ENCODE data around the gene PPARD. TPM values are rescaled to one million over a fixed set of nuclear protein-coding genes. Genes with fewer than 3 reads are reported as not detected.
A peak's percentile ranks its signal among the peaks of the same experiment; 100 is the strongest.

Gene PPARD
- total RNA-seq, 2 experiments from 2014 or later, result 6.1 to 11.9 TPM

DNA sequence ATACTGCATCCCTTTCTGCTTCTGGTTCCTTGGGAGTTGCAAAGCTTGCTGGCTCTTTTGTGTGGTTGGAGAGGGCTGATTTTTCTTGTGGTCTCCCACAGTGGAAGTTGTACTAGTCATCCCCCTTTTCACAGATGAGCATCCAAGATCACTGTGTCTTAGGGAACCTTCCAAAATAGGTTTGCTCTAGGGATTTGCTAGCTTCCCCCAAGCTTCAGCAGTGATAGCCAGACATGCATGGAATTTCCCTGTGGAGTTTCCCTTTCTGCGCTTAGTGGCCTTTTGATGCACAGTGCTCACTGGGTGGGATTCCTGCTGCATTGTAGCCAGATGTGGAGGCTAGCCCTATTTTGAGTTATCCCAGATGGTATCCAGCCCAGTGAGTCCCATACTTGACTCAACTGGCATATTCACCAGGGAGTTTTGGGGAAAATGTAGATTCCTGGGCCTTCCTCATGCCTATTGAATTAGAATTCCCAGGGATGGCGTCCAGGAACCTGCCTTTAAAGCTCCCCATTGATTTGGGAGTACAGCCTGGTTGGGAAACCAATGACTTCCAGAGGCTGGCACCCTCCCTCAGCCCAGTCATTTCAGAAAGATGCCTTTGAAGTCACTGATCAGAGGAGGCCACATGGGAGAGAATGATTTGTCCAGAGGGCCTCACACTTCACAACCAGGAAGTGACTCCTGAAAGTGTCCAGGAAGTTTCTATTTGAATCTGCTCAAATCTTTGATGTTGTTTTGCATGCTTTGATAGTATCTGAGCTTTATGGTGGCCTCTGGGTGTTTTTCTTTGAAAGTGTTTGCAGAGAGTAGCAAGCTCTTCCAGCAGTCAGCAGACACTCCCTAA lies 25.9 kb downstream of the PPARD start:
- Histone ChIP-seq H3K27ac (ENCODE audit: low read depth, low read length, poor library complexity, severe bottlenecking) (no peak overlapping the region), H3K9me2 (ENCODE audit: insufficient read depth, low read length) (no peaks in the 10 kb centered on the region), H3K9me3 (ENCODE audit: low read length) (no peaks in the 10 kb centered on the region), H3K4me1 (ENCODE audit: insufficient read depth, low read length, poor library complexity, severe bottlenecking) (peaks cover 37% of the 10 kb centered on the region), H4K20me1 (ENCODE audit: insufficient read depth, low read length) (no peaks in the 10 kb centered on the region), H3K4me2 (ENCODE audit: low read length) (peak overlapping the region; percentile 14; the same call in 1 of the 2 replicates), H3K4me3 (ENCODE audit: low read depth, low read length, poor library complexity, severe bottlenecking) (no peak overlapping the region), H3K36me3 (ENCODE audit: insufficient read depth, low read length) (no peaks in the 10 kb centered on the region), H3K79me2 (ENCODE audit: insufficient read depth, low read depth, low read length) (no peaks in the 10 kb centered on the region), H2AFZ (ENCODE audit: low read length) (no peak overlapping the region)
- POLR2A ChIA-PET, result interaction anchor here (0.6 kb wide), 1 partner anchor 54 kb away, joined by 7 read pairs; no protein-coding TSS in a partner anchor
- intact Hi-C loops (cut with micrococcal nuclease; ENCODE audit: unreplicated experiment), result no loop called here
- CTCF ChIA-PET (ENCODE audit: unreplicated experiment), result interaction anchor here (0.9 kb wide), 1 partner anchor 9 kb away, joined by 3 read pairs; no protein-coding TSS in a partner anchor
- peak; percentile 29 for DNase-seq (ENCODE audit: low spot score)
- no TSS peak for BruUV-seq (replicated peaks)
- no peak for TF ChIP-seq CTCF (conservative IDR thresholded peaks at IDR 0.05; ENCODE audit: low read length)
- no peak for TF ChIP-seq EZH2phosphoT487 (IDR thresholded peaks at IDR 0.05; ENCODE audit: borderline replicate concordance, low read depth, low read length)

DNA sequence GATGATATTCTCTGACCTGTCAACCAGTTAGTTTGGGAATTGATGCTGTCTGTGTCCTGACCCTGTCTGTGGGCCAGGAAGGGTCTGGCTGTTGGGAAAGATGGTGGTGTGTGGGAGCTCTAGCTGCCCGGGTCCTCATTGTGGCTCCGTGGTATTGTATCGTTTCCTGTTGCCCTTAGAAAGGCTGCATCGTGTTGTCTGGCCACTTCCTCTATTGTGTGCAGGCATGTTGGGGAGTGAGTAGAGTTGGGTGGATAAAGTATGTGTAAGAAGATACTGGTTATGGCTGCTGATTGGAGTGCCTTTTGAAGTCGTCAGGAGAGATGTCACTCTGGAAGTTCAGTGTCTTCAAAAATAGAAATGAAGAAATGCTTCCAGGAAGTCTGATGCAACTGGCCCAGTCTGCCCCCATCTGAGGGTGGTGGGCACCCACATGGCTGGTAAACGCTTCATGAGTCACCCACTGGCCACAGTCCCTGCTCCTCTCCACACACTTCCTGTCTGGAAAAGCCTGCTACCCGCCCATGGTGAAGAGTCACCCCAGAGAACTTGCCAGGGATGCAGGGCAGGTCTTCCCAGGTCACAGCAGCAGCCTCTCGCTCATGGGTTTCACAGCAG lies 27.9 kb downstream of the PPARD start:
- intact Hi-C loops (cut with micrococcal nuclease; ENCODE audit: unreplicated experiment), result no loop called here
- ChIA-PET POLR2A (no interaction called here), CTCF (ENCODE audit: unreplicated experiment) (interaction anchor here (0.7 kb wide), 1 partner anchor 22 kb away, joined by 3 read pairs; no protein-coding TSS in a partner anchor)
- no peak overlapping the region for H3K27ac ChIP-seq (ENCODE audit: low read depth, low read length, poor library complexity, severe bottlenecking)
- peak; percentile 71 for DNase-seq (ENCODE audit: low spot score)
- H4K20me1 ChIP-seq (ENCODE audit: insufficient read depth, low read length), result no peaks in the 10 kb centered on the region
- H3K79me2 ChIP-seq (ENCODE audit: insufficient read depth, low read depth, low read length), result no peaks in the 10 kb centered on the region
- H3K4me2 ChIP-seq (ENCODE audit: low read length), result peak overlapping the region; percentile 52
- no peaks in the 10 kb centered on the region for H3K9me3 ChIP-seq (ENCODE audit: low read length)
- H3K9me2 ChIP-seq (ENCODE audit: insufficient read depth, low read length), result no peaks in the 10 kb centered on the region
- peaks cover 36% of the 10 kb centered on the region for H3K4me1 ChIP-seq (ENCODE audit: insufficient read depth, low read length, poor library complexity, severe bottlenecking)
- H3K4me3 ChIP-seq (ENCODE audit: low read depth, low read length, poor library complexity, severe bottlenecking), result peak overlapping the region; percentile 13
- H3K36me3 ChIP-seq (ENCODE audit: insufficient read depth, low read length), result no peaks in the 10 kb centered on the region
- no TSS peak for BruUV-seq (replicated peaks)
- no peak for TF ChIP-seq EZH2phosphoT487 (IDR thresholded peaks at IDR 0.05; ENCODE audit: borderline replicate concordance, low read depth, low read length)
- TF ChIP-seq CTCF (conservative IDR thresholded peaks at IDR 0.05; ENCODE audit: low read length), result no peak
- H2AFZ ChIP-seq (ENCODE audit: low read length), result peak overlapping the region; percentile 8; the same call in 1 of the 2 replicates

Measured in OCI-LY7 (cell line).